ENCODE results near the gene CLECL1. TPM values are rescaled to one million over a fixed set of nuclear protein-coding genes. Genes with fewer than 3 reads are reported as not detected.

Gene CLECL1
- polyA plus RNA-seq, 1 of the 3 experiments (the other 2 are of a cell fraction), result not detected

DNA sequence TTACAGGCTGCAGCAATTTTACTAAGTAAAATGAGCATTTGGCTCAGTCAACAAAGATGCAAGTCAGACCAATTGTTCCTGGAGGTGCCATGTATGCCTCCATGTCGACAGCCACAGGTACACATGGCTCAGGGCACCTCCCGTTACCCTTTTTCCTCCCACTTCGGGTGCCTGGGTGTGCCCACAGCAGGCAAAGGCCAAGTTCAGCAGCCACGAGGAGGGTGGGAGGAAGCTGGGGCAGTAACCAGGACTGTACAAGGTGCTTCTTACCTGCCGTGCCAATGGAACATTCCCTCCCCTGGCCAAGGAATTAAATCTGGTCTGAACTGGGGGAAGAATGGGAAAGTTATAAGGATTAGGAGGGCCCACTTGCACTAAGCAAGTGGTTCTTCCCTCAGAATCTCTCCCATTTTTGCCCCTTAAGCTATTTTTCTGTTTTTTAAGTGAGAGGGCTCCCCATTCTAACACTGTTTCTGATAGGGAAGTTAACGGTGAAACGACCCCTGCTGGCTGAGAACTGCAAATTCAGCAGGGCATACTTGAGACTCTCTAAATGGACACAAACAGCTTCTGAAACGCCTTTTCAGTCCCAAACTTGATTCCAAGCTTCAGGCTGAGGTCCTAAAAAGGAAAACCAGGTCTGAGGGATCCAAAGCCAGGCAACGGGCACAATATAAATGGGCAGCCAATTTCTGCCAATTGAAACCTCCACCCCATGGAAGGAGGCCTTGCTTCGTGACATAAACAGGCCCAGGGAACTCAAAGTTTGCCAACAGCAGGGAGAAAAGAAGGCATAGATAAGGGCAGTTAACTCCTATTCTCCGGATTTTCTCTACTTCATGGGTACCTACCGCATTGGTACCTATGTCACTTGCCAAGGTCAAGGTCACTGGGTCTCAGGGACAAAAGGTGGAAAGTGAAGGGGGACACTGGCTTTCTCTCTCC lies 24.8 kb downstream of the CLECL1 start:
- Histone ChIP-seq H3K4me2 (no peak overlapping the region), H3K36me3 (replicated peaks in 1 of 2; ENCODE audit: control insufficient read depth in 1 of 2, insufficient read depth in 2 of 2, low read length in 1 of 2) (no peaks in the 10 kb centered on the region), H3F3A (replicated peaks; ENCODE audit: insufficient read depth) (no peaks in the 10 kb centered on the region), H3K27ac (ENCODE audit: low read depth in 2 of 2, low read length in 1 of 2) (no peak overlapping the region), H2AFZ (ENCODE audit: low read depth) (no peak overlapping the region), H3K4me3 (ENCODE audit: low read depth in 2 of 2, low read length in 1 of 2) (no peak overlapping the region), H3K9ac (no peak overlapping the region), H3K27me3 (ENCODE audit: insufficient read depth) (no peaks in the 10 kb centered on the region; the same call in 1 of the 2 replicates), H3K79me2 (ENCODE audit: insufficient read depth) (no peaks in the 10 kb centered on the region), H4K20me1 (ENCODE audit: insufficient read depth) (no peaks in the 10 kb centered on the region), H3K9me3 (no peaks in the 10 kb centered on the region), H3K9me2 (no peaks in the 10 kb centered on the region), H3K4me1 (ENCODE audit: control insufficient read depth in 1 of 2, insufficient read depth in 2 of 2, low read depth in 1 of 2, low read length in 1 of 2) (no peaks in the 10 kb centered on the region)
- TF ChIP-seq, protein P1, sequence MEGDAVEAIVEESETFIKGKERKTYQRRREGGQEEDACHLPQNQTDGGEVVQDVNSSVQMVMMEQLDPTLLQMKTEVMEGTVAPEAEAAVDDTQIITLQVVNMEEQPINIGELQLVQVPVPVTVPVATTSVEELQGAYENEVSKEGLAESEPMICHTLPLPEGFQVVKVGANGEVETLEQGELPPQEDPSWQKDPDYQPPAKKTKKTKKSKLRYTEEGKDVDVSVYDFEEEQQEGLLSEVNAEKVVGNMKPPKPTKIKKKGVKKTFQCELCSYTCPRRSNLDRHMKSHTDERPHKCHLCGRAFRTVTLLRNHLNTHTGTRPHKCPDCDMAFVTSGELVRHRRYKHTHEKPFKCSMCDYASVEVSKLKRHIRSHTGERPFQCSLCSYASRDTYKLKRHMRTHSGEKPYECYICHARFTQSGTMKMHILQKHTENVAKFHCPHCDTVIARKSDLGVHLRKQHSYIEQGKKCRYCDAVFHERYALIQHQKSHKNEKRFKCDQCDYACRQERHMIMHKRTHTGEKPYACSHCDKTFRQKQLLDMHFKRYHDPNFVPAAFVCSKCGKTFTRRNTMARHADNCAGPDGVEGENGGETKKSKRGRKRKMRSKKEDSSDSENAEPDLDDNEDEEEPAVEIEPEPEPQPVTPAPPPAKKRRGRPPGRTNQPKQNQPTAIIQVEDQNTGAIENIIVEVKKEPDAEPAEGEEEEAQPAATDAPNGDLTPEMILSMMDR (IDR thresholded peaks at IDR 0.05), result peak; percentile 88
- TF ChIP-seq RAD21 (IDR thresholded peaks at IDR 0.05; ENCODE audit: low read length) (peak; percentile 71), SMC3 (IDR thresholded peaks at IDR 0.05; ENCODE audit: low read depth, low read length) (peak; percentile 91), GATA2 (CRISPR knock-in tag; IDR thresholded peaks at IDR 0.05) (no peak)
- ChIA-PET CTCF (interaction anchor here (0.5 to 3.8 kb wide), 49 partner anchors 8 to 644 kb away, joined by 3 to 44 read pairs (median 4); partner anchors contain the start of genes CLEC2D and CLECL1), POLR2A (no interaction called here)
- 31% methylated on average over 11 of the region's 12 CpGs for WGBS (ENCODE audit: low lambda C conversion rate)
- DNase-seq, result peak; percentile 31

- POLR2A ChIA-PET, result no interaction called here
- CTCF ChIA-PET, result interaction anchor here (0.8 to 3.8 kb wide), 11 partner anchors 8 to 377 kb away, joined by 3 to 32 read pairs (median 6); no protein-coding TSS in a partner anchor
These were observed 25.5 kb downstream of the CLECL1 start for GRCh38 chr12:9707356-9707755.

More at GRCh38 chr12:9707356-9707755, 25.5 kb downstream of the CLECL1 start:
- Histone ChIP-seq H3K4me1 (ENCODE audit: control insufficient read depth in 1 of 2, insufficient read depth in 2 of 2, low read depth in 1 of 2, low read length in 1 of 2) (no peaks in the 10 kb centered on the region), H3K9me2 (no peaks in the 10 kb centered on the region), H3K9me3 (no peaks in the 10 kb centered on the region), H3K27ac (ENCODE audit: low read depth in 2 of 2, low read length in 1 of 2) (no peak overlapping the region), H3K27me3 (ENCODE audit: insufficient read depth) (no peaks in the 10 kb centered on the region; the same call in 1 of the 2 replicates), H4K20me1 (ENCODE audit: insufficient read depth) (no peaks in the 10 kb centered on the region), H3K4me2 (no peak overlapping the region), H3K36me3 (replicated peaks in 1 of 2; ENCODE audit: control insufficient read depth in 1 of 2, insufficient read depth in 2 of 2, low read length in 1 of 2) (no peaks in the 10 kb centered on the region), H2AFZ (ENCODE audit: low read depth) (no peak overlapping the region), H3K79me2 (ENCODE audit: insufficient read depth) (no peaks in the 10 kb centered on the region), H3K4me3 (ENCODE audit: low read depth in 2 of 2, low read length in 1 of 2) (no peak overlapping the region), H3K9ac (no peak overlapping the region), H3F3A (replicated peaks; ENCODE audit: insufficient read depth) (no peaks in the 10 kb centered on the region)
- TF ChIP-seq FOXM1 (IDR thresholded peaks at IDR 0.05; ENCODE audit: low read depth) (no peak), RCOR1 (IDR thresholded peaks at IDR 0.05; ENCODE audit: low read length) (no peak), GATA2 (CRISPR knock-in tag; IDR thresholded peaks at IDR 0.05) (no peak), RAD21 (IDR thresholded peaks at IDR 0.05; ENCODE audit: low read length) (no peak), MEF2A (IDR thresholded peaks at IDR 0.05; ENCODE audit: borderline replicate concordance, low read depth) (no peak), TAF1 (IDR thresholded peaks at IDR 0.05; ENCODE audit: borderline replicate concordance, low read depth, low read length) (no peak), YY1 (IDR thresholded peaks at IDR 0.05; ENCODE audit: low read depth) (no peak), NFIC (IDR thresholded peaks at IDR 0.05; ENCODE audit: borderline replicate concordance) (no peak), RFX5 (IDR thresholded peaks at IDR 0.05; ENCODE audit: low read length) (no peak), NRF1 (IDR thresholded peaks at IDR 0.05; ENCODE audit: low read depth, low read length) (no peak), TEAD4 (IDR thresholded peaks at IDR 0.05; ENCODE audit: borderline replicate concordance, insufficient read depth) (no peak), MXI1 (IDR thresholded peaks at IDR 0.05; ENCODE audit: low read depth, low read length) (no peak)
- TF ChIP-seq, protein P2, sequence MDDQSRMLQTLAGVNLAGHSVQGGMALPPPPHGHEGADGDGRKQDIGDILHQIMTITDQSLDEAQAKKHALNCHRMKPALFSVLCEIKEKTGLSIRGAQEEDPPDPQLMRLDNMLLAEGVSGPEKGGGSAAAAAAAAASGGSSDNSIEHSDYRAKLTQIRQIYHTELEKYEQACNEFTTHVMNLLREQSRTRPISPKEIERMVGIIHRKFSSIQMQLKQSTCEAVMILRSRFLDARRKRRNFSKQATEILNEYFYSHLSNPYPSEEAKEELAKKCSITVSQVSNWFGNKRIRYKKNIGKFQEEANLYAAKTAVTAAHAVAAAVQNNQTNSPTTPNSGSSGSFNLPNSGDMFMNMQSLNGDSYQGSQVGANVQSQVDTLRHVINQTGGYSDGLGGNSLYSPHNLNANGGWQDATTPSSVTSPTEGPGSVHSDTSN (IDR thresholded peaks at IDR 0.05), result no peak
- DNase-seq, result no peak

Data from SK-N-SH (cell line).